ENCODE measurements around the gene NAALADL2. TPM values are rescaled to one million over a fixed set of nuclear protein-coding genes. Genes with fewer than 3 reads are reported as not detected.

The NAALADL2 gene
- total RNA-seq, 2 experiments from 2014 or later = 0.30 to 1.2 TPM

DNA sequence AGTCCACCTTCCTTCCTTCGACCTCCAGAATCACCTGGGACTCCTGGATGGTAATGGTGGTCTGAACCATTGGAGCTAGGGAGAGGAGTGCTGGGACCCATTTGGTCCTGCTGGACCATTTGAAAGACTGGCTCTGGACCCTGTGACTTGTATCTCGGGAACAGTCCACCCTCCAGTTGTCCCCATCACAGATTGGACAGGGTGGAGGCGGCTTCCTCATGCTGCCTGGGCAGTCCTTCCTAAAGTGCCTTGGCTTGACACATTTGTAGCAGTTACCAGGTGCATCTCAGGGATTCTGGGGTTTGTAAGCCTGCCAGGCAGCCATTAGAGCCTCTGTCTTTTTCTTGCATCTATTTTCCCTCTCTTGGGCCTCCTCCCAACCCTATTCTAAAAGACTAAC lies 758.1 kb downstream of the NAALADL2 start:
- H3K27ac Mint-ChIP-seq = no peak overlapping the region
- H3K9me3 Mint-ChIP-seq = peaks cover 10% of the 10 kb centered on the region
- ATAC-seq (ENCODE audit: poor library complexity) = no peak
- no peaks in the 10 kb centered on the region for H3K36me3 ChIP-seq (ENCODE audit: insufficient read depth, low read length)
- H3K36me3 Mint-ChIP-seq (ENCODE audit: low read depth) = no peaks in the 10 kb centered on the region
- H3K27me3 Mint-ChIP-seq = no peaks in the 10 kb centered on the region
- ChIA-PET CTCF (no interaction called here), POLR2A (no interaction called here)
- intact Hi-C loops (cut with DNase I, micrococcal nuclease) = no loop called here
- H3K4me1 ChIP-seq (ENCODE audit: insufficient read depth, low read length) = no peaks in the 10 kb centered on the region
- TF ChIP-seq, protein P1, sequence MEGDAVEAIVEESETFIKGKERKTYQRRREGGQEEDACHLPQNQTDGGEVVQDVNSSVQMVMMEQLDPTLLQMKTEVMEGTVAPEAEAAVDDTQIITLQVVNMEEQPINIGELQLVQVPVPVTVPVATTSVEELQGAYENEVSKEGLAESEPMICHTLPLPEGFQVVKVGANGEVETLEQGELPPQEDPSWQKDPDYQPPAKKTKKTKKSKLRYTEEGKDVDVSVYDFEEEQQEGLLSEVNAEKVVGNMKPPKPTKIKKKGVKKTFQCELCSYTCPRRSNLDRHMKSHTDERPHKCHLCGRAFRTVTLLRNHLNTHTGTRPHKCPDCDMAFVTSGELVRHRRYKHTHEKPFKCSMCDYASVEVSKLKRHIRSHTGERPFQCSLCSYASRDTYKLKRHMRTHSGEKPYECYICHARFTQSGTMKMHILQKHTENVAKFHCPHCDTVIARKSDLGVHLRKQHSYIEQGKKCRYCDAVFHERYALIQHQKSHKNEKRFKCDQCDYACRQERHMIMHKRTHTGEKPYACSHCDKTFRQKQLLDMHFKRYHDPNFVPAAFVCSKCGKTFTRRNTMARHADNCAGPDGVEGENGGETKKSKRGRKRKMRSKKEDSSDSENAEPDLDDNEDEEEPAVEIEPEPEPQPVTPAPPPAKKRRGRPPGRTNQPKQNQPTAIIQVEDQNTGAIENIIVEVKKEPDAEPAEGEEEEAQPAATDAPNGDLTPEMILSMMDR (IDR thresholded peaks at IDR 0.05) = no peak
- H3K4me3 Mint-ChIP-seq = no peak overlapping the region
- H3K4me3 ChIP-seq (ENCODE audit: low read length) = no peak overlapping the region
- H3K27ac ChIP-seq (ENCODE audit: low read depth in 1 of 2, low read length in 2 of 2) = no peak overlapping the region
- H3K27me3 ChIP-seq (ENCODE audit: control insufficient read depth in 1 of 2, insufficient read depth in 2 of 2, low read length in 2 of 2) = no peaks in the 10 kb centered on the region
- no peaks in the 10 kb centered on the region for H3K4me1 Mint-ChIP-seq (ENCODE audit: low read depth)
- DNase-seq = no peak
- peaks cover 0 to 18% of the 10 kb centered on the region in 2 experiments for H3K9me3 ChIP-seq (ENCODE audit: control insufficient read depth in 1 of 2, insufficient read depth in 1 of 2, low read length in 2 of 2)

DNA sequence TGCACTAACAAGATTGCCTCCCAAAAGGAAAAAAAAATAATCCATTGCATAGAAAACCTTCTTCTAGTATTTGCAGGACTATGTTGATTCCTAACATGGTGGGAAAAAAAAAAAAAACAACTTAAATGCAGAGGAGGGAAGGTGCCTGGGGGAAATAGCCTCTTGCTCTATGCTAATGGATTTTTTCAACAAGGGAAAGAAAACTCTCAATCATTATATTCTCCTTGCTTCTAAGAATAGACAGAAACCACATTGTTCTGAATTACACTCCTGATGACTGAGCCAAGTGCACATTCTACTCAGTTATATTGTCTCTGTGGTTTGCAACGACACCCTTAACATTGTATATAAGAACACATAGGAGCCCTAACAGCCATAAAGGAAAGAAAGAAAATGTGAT lies 760.2 kb downstream of the NAALADL2 start:
- Mint-ChIP-seq H3K4me1 (ENCODE audit: low read depth) (no peaks in the 10 kb centered on the region), H3K4me3 (no peak overlapping the region), H3K27ac (no peak overlapping the region), H3K36me3 (ENCODE audit: low read depth) (no peaks in the 10 kb centered on the region), H3K9me3 (peaks cover 14% of the 10 kb centered on the region), H3K27me3 (no peaks in the 10 kb centered on the region)
- TF ChIP-seq, protein P1 (IDR thresholded peaks at IDR 0.05) = no peak
- DNase-seq (no peak), ATAC-seq (ENCODE audit: poor library complexity) (no peak)
- POLR2A ChIA-PET = no interaction called here
- Histone ChIP-seq H3K36me3 (ENCODE audit: insufficient read depth, low read length) (no peaks in the 10 kb centered on the region), H3K4me1 (ENCODE audit: insufficient read depth, low read length) (no peaks in the 10 kb centered on the region), H3K4me3 (ENCODE audit: low read length) (no peak overlapping the region), H3K9me3 (ENCODE audit: control insufficient read depth in 1 of 2, insufficient read depth in 1 of 2, low read length in 2 of 2) (peaks cover 0 to 13% of the 10 kb centered on the region in 2 experiments), H3K27ac (ENCODE audit: low read depth in 1 of 2, low read length in 2 of 2) (no peak overlapping the region), H3K27me3 (ENCODE audit: control insufficient read depth in 1 of 2, insufficient read depth in 2 of 2, low read length in 2 of 2) (no peaks in the 10 kb centered on the region)
- CTCF ChIA-PET = no interaction called here
- intact Hi-C loops (cut with DNase I, micrococcal nuclease) = no loop called here

DNA sequence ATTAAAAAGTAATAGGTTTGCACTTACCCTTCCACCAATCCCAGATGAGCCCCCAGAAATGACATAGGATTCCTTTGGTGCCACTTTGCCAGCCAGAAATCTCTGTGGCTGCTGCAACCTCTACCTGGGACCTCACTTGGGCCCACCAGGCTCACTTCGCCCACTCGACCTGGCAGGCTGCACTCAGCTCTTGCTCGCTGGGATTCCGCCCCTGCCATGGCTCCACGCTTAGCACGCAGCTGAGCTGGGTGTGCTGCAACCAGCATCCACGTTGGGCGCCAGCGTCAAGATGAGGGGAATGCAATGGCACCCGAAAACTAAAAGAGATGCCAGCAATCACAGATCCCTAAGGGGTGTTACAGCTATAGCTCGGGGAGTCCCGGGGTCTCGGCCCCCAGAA lies 761.0 kb downstream of the NAALADL2 start:
- peaks cover 0 to 13% of the 10 kb centered on the region in 2 experiments for H3K9me3 ChIP-seq (ENCODE audit: control insufficient read depth in 1 of 2, insufficient read depth in 1 of 2, low read length in 2 of 2)
- H3K4me3 ChIP-seq (ENCODE audit: low read length) = no peak overlapping the region
- H3K36me3 ChIP-seq (ENCODE audit: insufficient read depth, low read length) = no peaks in the 10 kb centered on the region
- Mint-ChIP-seq H3K4me3 (no peak overlapping the region), H3K27me3 (no peaks in the 10 kb centered on the region), H3K36me3 (ENCODE audit: low read depth) (no peaks in the 10 kb centered on the region), H3K4me1 (ENCODE audit: low read depth) (no peaks in the 10 kb centered on the region), H3K27ac (no peak overlapping the region), H3K9me3 (peaks cover 14% of the 10 kb centered on the region)
- H3K4me1 ChIP-seq (ENCODE audit: insufficient read depth, low read length) = no peaks in the 10 kb centered on the region
- intact Hi-C loops (cut with DNase I, micrococcal nuclease) = no loop called here
- TF ChIP-seq, protein P1 (IDR thresholded peaks at IDR 0.05) = no peak
- CTCF ChIA-PET = no interaction called here
- H3K27me3 ChIP-seq (ENCODE audit: control insufficient read depth in 1 of 2, insufficient read depth in 2 of 2, low read length in 2 of 2) = no peaks in the 10 kb centered on the region
- ATAC-seq (ENCODE audit: poor library complexity) (no peak), DNase-seq (no peak)
- POLR2A ChIA-PET = no interaction called here
- no peak overlapping the region for H3K27ac ChIP-seq (ENCODE audit: low read depth in 1 of 2, low read length in 2 of 2)

Data from CD4-positive, alpha-beta T cell (primary cell).